LNCaP clone FGC (cell line): ENCODE data around the gene SRXN1.

Experiments used
- DNase-seq: peaks from one replicate; pipeline ENCODE4 v3.0.0-alpha.2; 2011; ENCODE audit warnings: low read depth
- H3K4me3 ChIP-seq: 2 replicates; pipeline ENCODE4 v1.5.1; 2011; ENCODE audit warnings: mild to moderate bottlenecking, low read depth, low read length, control low read depth
- TF ChIP-seq, protein P1 (sequence below): IDR thresholded peaks from 2 replicates; pipeline ENCODE4 v1.5.1; 2012; ENCODE audit warnings: mild to moderate bottlenecking; ENCODE audit not compliant: control insufficient read depth, insufficient read depth; ENCODE audit errors: extremely low read depth

Gene SRXN1

GRCh38 chr20:623021-623420, 30.0 kb downstream of the SRXN1 start:
- DNase-seq, result no peak
- no peak overlapping the region for H3K4me3 ChIP-seq
- TF ChIP-seq, protein P1, sequence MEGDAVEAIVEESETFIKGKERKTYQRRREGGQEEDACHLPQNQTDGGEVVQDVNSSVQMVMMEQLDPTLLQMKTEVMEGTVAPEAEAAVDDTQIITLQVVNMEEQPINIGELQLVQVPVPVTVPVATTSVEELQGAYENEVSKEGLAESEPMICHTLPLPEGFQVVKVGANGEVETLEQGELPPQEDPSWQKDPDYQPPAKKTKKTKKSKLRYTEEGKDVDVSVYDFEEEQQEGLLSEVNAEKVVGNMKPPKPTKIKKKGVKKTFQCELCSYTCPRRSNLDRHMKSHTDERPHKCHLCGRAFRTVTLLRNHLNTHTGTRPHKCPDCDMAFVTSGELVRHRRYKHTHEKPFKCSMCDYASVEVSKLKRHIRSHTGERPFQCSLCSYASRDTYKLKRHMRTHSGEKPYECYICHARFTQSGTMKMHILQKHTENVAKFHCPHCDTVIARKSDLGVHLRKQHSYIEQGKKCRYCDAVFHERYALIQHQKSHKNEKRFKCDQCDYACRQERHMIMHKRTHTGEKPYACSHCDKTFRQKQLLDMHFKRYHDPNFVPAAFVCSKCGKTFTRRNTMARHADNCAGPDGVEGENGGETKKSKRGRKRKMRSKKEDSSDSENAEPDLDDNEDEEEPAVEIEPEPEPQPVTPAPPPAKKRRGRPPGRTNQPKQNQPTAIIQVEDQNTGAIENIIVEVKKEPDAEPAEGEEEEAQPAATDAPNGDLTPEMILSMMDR, result no peak

DNA sequence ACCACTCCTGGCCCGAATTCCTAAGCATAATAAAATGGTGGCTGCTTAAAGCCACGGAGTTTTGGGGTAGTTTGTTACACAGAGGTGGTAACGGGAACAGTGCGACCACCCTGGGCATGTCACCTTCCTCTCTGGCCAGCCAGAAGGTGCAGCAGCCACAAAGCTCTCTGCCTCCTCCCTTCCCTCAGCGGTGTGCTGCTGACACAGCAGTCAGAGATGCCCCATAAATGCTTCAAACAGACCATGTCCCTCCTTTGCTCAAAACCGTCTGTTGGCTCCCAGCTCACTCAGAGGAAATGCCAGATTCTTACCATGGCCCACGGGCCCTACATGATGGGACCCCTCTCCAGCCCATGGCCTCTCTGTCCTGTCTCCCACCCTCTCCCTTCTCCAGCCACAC, 30.8 kb downstream of the SRXN1 start:
- no peak for DNase-seq
- no peak overlapping the region for H3K4me3 ChIP-seq
- TF ChIP-seq, protein P1, result no peak

DNA sequence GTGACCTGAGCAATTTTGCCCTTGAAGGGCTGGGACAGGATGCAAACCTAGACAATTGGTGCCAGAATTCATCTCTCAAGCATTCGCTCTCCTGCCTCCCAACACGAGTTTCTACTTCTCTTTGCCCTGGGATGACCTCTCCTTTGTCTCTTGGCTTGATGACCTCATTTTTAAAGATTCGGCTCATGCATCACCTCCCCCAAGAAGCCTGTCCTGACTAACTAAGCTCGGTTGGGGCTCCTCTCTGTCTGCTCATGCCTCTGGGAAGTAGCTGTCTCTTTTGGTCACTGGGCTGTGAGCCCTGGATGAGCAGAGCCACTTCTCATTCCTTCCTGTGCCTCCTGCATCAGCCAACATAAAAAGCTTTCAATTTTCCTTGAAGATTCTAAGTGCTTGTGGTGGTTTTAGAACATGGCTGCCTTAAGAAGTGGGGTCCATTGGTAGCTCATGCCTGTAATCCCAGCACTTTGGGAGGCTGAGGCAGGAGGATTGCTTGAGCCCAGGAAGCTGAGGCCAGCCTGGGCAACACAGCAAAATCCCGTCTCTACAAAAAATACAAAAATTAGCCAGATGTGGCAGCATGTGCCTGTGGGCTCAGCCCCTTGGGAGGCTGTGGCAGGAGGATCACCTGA, 31.8 kb downstream of the SRXN1 start:
- DNase-seq, result no peak
- H3K4me3 ChIP-seq, result no peak overlapping the region
- TF ChIP-seq, protein P1, result no peak

- H3K4me3 ChIP-seq, result no peak overlapping the region
- DNase-seq, result no peak
- TF ChIP-seq, protein P1, result no peak
Observed at GRCh38 chr20:620246-620645, 32.8 kb downstream of the SRXN1 start.

DNA sequence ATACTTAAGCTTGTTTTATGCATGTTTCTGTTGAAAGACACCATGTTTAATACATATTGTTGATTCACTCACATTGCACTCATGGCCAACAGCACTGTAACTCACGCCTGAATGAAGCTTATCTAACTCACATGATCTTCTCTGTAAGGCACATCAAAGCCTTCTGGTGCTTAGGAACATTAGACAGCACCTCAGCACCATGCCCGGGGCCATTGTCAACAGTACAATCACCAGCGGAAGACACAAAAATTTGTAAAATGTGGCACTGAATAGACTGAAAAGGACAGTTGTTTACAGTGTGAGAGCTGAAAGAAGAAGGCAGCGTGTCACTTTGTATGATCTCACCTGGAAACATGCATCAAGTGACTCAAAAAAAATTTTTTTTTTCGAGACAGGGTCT, 34.0 kb downstream of the SRXN1 start:
- DNase-seq, result no peak
- no peak overlapping the region for H3K4me3 ChIP-seq
- TF ChIP-seq, protein P1, result no peak

DNA sequence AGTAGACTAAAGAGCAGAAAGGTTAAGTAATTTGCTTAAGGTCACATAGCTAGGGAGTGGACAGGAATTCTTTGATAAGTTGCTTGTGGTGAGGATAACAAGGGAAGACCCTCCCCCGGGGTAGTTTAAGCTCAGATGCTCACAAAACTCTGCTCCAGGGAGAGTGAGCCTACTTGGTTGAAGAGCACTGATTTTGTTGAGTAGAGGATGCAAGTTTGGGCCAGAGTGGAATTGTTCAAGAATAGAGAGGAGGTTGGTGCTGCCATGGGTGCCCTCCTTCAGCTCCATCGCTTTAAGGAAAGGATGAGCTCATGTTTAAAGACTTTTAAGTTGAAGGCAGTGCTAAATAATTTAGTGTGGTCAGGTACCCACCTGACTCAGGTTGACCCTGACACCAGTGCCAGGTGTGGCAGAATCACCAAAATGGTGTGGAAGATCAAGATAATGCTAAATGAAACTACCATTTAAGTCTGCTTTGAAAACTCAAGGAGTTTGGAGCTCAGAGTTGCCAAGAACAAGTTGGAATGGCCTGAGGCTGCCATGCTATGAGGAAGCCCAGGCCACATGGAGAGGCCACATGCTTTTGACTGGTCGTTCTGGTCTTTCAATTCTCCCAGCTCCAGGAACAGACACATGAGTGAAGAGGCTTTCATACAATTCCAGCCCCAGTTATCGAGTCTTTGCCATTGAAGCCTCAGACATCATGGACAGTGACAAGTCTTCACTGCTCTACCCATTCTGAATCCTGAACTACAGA, 34.9 kb downstream of the SRXN1 start:
- H3K4me3 ChIP-seq, result no peak overlapping the region
- no peak for DNase-seq
- TF ChIP-seq, protein P1, result no peak
